Measurements from ENCODE around the gene GALNT1. TPM values are rescaled to one million over a fixed set of nuclear protein-coding genes. Genes with fewer than 3 reads are reported as not detected.

Gene GALNT1
- total and polyA plus RNA-seq, 9 of the 15 experiments (the other 6 are each of a cell fraction or from before 2014, with no cell fraction given), result 14.4 to 54.1 (median 36.6) TPM

DNA sequence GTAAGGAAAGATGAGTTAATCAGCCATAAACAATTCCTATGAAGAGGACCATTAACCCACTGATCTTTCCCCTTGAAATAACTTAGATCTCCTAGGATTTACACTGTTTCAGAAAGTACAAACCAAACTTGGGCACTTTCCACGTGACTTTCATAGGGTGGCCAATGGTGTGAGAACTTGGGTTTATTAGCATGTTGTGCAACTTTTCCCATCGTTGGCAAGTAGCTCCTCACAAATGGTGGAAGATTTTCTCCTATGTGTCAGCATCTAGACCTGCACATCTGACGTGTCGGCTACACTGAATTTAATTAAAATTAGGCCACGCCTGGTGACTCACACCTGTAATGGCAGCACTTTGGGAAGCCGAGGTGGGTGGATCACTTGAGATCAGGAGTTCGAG lies 116.3 kb downstream of the GALNT1 start:
- H3K4me3 ChIP-seq, result no peak overlapping the region
- no peaks in the 10 kb centered on the region for H4K20me1 ChIP-seq (replicated peaks; ENCODE audit: control insufficient read depth, insufficient read depth, low read length)
- H2AFZ ChIP-seq (ENCODE audit: low read depth, low read length), result no peak overlapping the region
- H3K27me3 ChIP-seq (ENCODE audit: control insufficient read depth in 2 of 2, insufficient read depth in 2 of 2, low read length in 2 of 2), result no peaks in the 10 kb centered on the region
- POLR2A ChIA-PET, result no interaction called here
- H3K9me3 ChIP-seq (replicated peaks; ENCODE audit: control insufficient read depth, insufficient read depth, low read depth, low read length), result no peaks in the 10 kb centered on the region
- intact Hi-C loops (cut with micrococcal nuclease), result no loop called here
- in situ Hi-C loops (cut with MboI), result no loop called here
- no peak overlapping the region for H3K4me2 ChIP-seq (ENCODE audit: insufficient read depth, low read length)
- ATAC-seq, result no peak
- CTCF ChIA-PET (ENCODE audit: low intra/inter-chr PET ratio), result no interaction called here
- FAIRE-seq, result no peak
- no peaks in the 10 kb centered on the region; the same call in 2 of the 3 replicates for H3K36me3 ChIP-seq (ENCODE audit: control insufficient read depth, insufficient read depth, low read length)
- no peak overlapping the region for H3K9ac ChIP-seq (ENCODE audit: insufficient read depth in 1 of 2, low read depth in 2 of 2, low read length in 2 of 2)
- 82% methylated on average over 7 of the region's 7 CpGs for WGBS (ENCODE audit: insufficient coverage, low coverage, missing lambda C conversion rate)
- BruUV-seq (replicated peaks), result no TSS peak
- TF ChIP-seq CEBPB (tag; IDR thresholded peaks at IDR 0.05) (peak; percentile 10; the same call in 1 of the 2 replicates), KAT8 (IDR thresholded peaks at IDR 0.05; ENCODE audit: low read depth) (no peak)
- no peaks in the 10 kb centered on the region for H3K79me2 ChIP-seq (ENCODE audit: control insufficient read depth, insufficient read depth, low read length)
- H3K27ac ChIP-seq (ENCODE audit: extremely low read depth, low read depth, low read length), result no peak overlapping the region
- no peaks in the 10 kb centered on the region for H3K9me1 ChIP-seq (ENCODE audit: control insufficient read depth, insufficient read depth, low read length)
- DNase-seq (ENCODE audit: extremely low read depth in 1 of 4, low spot score in 3 of 4), result no peak
- H3K4me1 ChIP-seq (replicated peaks in 1 of 2; ENCODE audit: control insufficient read depth in 2 of 2, insufficient read depth in 2 of 2, low read length in 2 of 2), result no peaks in the 10 kb centered on the region

DNA sequence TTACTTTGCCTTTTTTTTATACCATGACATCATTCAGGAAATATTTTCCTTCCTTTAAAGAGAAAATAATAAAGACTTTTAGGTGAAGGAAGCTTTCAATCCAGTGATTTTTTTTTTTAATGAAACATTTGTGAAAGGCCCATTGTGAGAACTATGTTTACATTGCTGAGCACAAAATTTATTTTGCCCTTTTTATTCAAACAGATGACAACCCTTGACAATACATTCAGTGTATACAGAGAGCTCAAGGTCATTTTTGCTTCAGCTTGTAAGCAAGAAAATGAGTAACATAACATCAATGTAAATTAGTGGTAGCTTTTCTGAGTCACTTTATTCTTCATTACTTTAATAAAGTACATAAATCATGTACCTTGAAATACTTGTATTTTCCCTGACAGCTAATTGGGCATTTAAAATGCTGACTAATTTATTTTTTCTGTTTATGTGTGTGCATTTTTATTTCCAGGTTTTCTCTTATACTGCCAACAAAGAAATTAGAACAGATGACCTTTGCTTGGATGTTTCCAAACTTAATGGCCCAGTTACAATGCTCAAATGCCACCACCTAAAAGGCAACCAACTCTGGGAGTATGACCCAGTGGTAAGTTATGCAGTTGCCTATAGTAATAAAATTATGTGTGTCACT lies 121.6 kb downstream of the GALNT1 start:
- no peak overlapping the region for H2AFZ ChIP-seq (ENCODE audit: low read depth, low read length)
- no peak overlapping the region for H3K9ac ChIP-seq (ENCODE audit: insufficient read depth in 1 of 2, low read depth in 2 of 2, low read length in 2 of 2)
- no peak overlapping the region for H3K4me3 ChIP-seq
- in situ Hi-C loops (cut with MboI) (no loop called here), intact Hi-C loops (cut with micrococcal nuclease) (no loop called here)
- ChIA-PET CTCF (ENCODE audit: low intra/inter-chr PET ratio) (interaction anchor here (0.7 kb wide), 1 partner anchor 10 kb away, joined by 3 read pairs; no protein-coding TSS in a partner anchor), POLR2A (no interaction called here)
- no peak for ATAC-seq
- no peaks in the 10 kb centered on the region for H3K79me2 ChIP-seq (ENCODE audit: control insufficient read depth, insufficient read depth, low read length)
- no peaks in the 10 kb centered on the region for H3K27me3 ChIP-seq (ENCODE audit: control insufficient read depth in 2 of 2, insufficient read depth in 2 of 2, low read length in 2 of 2)
- BruUV-seq (replicated peaks), result no TSS peak
- H3K27ac ChIP-seq (ENCODE audit: extremely low read depth, low read depth, low read length), result no peak overlapping the region
- no peaks in the 10 kb centered on the region for H4K20me1 ChIP-seq (replicated peaks; ENCODE audit: control insufficient read depth, insufficient read depth, low read length)
- H3K9me1 ChIP-seq (ENCODE audit: control insufficient read depth, insufficient read depth, low read length), result no peaks in the 10 kb centered on the region
- H3K4me1 ChIP-seq (replicated peaks in 1 of 2; ENCODE audit: control insufficient read depth in 2 of 2, insufficient read depth in 2 of 2, low read length in 2 of 2), result no peaks in the 10 kb centered on the region
- H3K4me2 ChIP-seq (ENCODE audit: insufficient read depth, low read length), result no peak overlapping the region
- H3K9me3 ChIP-seq (replicated peaks; ENCODE audit: control insufficient read depth, insufficient read depth, low read depth, low read length), result no peaks in the 10 kb centered on the region
- DNase-seq (ENCODE audit: extremely low read depth in 1 of 4, low spot score in 3 of 4), result no peak
- no peak for FAIRE-seq
- no peaks in the 10 kb centered on the region for H3K36me3 ChIP-seq (ENCODE audit: control insufficient read depth, insufficient read depth, low read length)
- TF ChIP-seq XRCC3 (IDR thresholded peaks at IDR 0.05) (no peak), TAF9B (IDR thresholded peaks at IDR 0.05; ENCODE audit: partially characterized antibody) (no peak), NR2C1 (IDR thresholded peaks at IDR 0.05) (no peak), NR2C1 (tag; IDR thresholded peaks at IDR 0.05) (no peak), ZNF146 (CRISPR knock-in tag; IDR thresholded peaks at IDR 0.05; ENCODE audit: unreplicated experiment) (no peak), SLC30A9 (CRISPR knock-in tag; IDR thresholded peaks at IDR 0.05) (no peak), ZNF778 (CRISPR knock-in tag; IDR thresholded peaks at IDR 0.05) (no peak), MAFG (tag; conservative IDR thresholded peaks at IDR 0.05) (0 out of 2 replicates have a peak, but pooled peaks have one; percentile 45), C11orf30 (IDR thresholded peaks at IDR 0.05; ENCODE audit: low read depth) (peak; percentile 70), ZNF316 (IDR thresholded peaks at IDR 0.05) (peak; percentile 88), KLF13 (tag; IDR thresholded peaks at IDR 0.05; ENCODE audit: borderline replicate concordance, low read depth) (no peak), MAFK (IDR thresholded peaks at IDR 0.05; ENCODE audit: low read length) (peak; percentile 45; the same call in 1 of the 2 replicates), ZNF3 (CRISPR knock-in tag; IDR thresholded peaks at IDR 0.05) (no peak)
- TF ChIP-seq, protein P1, sequence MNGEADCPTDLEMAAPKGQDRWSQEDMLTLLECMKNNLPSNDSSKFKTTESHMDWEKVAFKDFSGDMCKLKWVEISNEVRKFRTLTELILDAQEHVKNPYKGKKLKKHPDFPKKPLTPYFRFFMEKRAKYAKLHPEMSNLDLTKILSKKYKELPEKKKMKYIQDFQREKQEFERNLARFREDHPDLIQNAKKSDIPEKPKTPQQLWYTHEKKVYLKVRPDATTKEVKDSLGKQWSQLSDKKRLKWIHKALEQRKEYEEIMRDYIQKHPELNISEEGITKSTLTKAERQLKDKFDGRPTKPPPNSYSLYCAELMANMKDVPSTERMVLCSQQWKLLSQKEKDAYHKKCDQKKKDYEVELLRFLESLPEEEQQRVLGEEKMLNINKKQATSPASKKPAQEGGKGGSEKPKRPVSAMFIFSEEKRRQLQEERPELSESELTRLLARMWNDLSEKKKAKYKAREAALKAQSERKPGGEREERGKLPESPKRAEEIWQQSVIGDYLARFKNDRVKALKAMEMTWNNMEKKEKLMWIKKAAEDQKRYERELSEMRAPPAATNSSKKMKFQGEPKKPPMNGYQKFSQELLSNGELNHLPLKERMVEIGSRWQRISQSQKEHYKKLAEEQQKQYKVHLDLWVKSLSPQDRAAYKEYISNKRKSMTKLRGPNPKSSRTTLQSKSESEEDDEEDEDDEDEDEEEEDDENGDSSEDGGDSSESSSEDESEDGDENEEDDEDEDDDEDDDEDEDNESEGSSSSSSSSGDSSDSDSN (IDR thresholded peaks at IDR 0.05; ENCODE audit: borderline replicate concordance in 1 of 2, low read depth in 2 of 2, low read length in 2 of 2), result no peak

Measured in K562 (cell line).